GM21526 (cell line): ENCODE measurements around the gene ASCC3.
"Not testable (repeated sequence)": the region's sequence is repeated elsewhere in the genome, so short reads cannot be mapped to it uniquely, and the experiment has no call there.

Experiments used
- ATAC-seq: cut with Tn5 transposase; IDR thresholded peaks from one replicate; pipeline ENCODE4 v1.9.1; 2021; ENCODE audit warnings: moderate library complexity; ENCODE audit not compliant: unreplicated experiment, low FRiP score

ASCC3 gene

DNA sequence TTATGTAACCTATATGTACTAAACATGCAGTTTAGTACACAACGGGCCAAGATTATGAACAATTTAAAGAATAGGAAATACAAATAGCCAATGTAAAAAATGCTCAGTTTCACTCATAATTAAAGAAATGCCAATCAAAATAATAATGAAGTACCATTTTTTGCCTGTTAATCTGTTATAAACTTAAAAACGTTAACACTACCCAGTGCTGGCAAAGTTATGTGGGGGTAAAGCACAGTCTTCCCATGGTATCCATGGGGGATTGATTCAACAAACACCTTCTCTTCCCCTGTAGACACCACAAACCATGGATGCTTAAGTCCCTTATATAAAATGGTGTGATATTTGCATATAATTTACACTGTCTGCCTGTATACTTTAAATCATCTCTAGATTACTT is 211.1 kb downstream of the ASCC3 start:
- ATAC-seq: no peak

DNA sequence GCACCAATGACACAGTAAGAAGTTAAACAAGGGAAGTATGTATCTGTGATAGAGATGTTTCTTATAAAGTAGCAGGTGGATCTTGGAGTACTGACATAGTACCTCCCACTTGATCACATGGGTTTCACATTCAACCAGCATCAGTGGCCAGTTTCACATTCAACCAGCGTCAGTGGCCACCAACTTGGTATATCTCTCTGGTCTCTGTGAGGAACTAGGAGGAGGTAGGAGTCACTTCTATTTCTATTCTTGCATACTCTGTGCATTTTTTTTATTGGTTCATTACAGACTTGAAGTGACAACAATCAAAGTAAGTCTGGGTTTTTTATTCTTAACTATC is 216.1 kb downstream of the ASCC3 start:
- peak; percentile 99 for ATAC-seq

- peak; percentile 45 for ATAC-seq
Observed at GRCh38 chr6:100664274-100665040, 216.7 kb downstream of the ASCC3 start.

DNA sequence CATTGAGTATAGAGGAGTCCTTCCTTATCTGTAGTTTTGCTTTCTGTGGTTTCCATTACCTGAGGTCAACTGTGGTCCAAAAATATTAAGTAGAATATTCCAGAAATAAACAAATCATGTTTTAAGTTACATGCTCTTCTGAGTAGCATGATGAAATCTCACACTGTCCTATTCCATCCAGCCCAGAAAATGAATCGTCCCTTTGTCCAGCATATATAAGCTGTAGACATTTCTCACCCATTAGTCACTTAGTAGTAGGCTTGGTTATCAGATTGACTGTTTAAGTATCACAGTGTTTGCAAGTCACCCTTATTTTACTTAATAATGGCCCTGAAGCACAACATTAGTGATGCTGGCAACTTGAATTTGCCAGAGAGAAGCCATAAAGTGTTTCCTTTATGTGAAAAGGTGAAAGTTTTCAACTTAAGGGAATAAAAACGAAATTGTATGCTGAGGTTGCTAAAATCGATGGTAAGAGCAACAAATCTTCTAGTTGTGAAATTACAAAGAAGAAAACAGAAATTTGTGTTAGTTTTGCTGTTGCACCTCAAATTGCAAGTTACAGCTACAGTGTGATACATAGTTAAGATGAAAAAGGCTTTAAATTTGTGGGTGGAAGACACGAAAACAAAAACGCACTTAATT is 217.8 kb downstream of the ASCC3 start:
- no peak for ATAC-seq

DNA sequence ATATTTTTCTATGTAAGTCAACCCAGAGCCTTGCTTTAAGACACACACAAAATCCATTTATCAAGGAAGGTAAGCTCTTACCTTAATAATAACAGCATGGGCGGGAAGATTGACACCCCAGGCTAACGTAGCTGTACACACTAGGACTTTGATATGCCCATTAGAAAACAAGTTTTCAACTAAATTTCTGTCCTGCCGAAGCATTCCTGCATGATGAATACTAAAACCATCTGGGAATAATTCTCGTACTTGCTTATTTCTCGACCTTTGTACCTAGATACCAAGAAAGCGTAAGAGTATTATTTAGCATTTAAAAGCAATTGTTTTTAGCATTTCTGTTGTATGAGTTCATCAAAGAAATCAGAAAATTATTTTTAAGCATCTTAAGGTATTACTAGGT is 218.9 kb downstream of the ASCC3 start:
- no peak for ATAC-seq

DNA sequence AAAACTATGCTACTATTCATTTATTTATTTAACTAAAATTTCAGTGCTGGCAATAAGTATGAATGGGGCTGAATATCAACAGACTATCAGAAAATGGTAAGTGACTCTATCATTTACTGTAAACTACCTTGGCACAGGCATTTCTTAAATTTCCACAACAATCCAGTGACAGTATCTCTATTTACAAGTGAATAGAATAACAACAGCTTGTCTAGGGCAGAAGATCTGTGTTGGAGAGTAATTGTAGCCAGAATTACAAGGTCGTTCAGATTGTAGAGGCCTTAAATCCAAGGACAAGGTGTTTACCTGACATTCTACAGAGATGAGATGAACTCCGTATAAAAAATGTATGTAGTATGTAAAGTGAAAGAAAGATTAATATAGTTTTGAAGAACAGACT is 222.6 kb downstream of the ASCC3 start:
- no peak for ATAC-seq

- ATAC-seq: peak; percentile 61
Observed at GRCh38 chr6:100657678-100658330, 223.3 kb downstream of the ASCC3 start.

- not testable (repeated sequence) for ATAC-seq
Observed at GRCh38 chr6:100641147-100641546, 240.0 kb downstream of the ASCC3 start.

DNA sequence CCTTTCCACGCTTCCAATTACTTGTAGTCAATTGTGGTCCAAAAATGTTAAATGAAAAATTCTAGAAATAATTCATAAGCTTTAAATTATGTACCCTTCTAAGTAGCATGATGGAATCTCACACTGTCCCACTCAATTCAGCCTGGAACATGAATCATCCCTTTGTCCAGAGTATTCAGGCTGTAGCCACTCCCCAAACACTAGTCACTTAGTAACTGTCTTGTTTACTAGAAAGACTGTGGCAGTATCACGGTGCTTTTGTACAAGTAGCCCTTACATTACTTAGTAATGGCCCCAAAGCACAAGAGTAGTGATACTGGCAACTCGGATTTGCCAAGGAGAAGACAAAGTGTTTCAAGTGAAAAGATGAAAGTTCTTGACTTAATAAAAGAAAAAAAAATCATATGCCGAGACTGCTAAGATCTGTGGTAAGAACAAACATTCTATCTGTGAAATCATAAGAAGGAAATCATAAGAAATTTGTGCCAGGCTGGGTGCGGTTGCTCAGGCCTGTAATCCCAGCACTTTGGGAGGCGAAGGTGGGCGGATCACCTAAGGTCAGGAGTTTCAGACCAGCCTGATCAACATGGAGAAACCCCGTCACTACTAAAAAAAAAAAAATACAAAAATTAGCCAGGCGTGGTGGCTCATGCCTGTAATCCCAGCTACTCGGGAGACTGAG is 247.9 kb downstream of the ASCC3 start:
- no peak for ATAC-seq

GRCh38 chr6:100630536-100630935 is 250.6 kb downstream of the ASCC3 start:
- ATAC-seq: no peak

GRCh38 chr6:100627911-100628758 is 253.0 kb downstream of the ASCC3 start:
- no peak for ATAC-seq

- ATAC-seq: no peak
Observed at GRCh38 chr6:100626721-100627120, 254.4 kb downstream of the ASCC3 start.

DNA sequence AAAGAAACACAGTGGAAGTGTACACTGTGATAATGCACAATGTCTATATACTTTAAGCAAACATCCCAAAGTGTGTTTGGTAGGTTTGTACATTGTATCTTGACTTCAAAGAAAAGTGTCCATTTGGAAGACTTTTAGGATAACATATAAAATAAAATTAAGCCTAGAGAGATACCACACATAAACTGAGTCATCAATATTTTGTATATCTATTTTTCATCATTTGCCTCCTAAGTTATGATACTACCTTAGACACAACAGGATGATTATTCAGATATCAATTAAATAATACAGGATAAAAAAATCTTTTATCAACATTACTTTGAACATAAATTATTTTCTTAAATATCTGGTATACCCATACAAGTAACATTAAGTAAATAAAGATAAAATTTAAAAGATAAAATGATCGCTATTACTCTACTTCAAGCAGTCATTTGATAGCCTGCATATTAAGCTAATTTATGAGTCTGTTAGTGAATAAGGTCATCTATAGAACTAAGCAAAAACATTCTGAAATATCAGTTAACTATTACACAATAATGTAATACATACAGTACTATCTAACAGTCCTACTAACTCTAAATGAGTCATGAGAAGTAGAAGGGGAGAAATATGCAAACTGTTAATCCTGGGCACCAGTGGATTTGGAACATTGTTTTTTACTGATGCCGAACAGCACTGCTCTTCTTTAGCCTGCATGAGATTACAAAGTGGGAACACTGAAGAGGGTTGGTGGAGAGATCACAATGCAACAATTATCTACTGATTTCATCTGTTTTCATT is 258.0 kb downstream of the ASCC3 start:
- ATAC-seq: no peak

GRCh38 chr6:100620085-100620840 is 260.9 kb downstream of the ASCC3 start:
- no peak for ATAC-seq

DNA sequence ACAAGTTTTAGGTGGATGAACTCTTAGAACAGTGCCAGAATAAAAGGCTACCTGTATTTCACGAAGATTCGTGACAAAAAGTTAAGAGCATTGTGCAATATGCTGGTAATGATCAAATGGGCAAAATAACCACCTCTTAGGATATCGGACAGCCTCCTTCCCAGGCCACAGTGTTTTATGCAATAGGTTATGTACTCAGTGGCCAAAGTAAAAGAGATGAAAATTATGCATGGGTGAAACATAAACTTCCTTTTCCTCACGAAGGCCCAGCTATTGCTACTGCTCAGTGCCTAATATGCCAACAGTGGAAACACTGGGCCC is 262.8 kb downstream of the ASCC3 start:
- no peak for ATAC-seq

DNA sequence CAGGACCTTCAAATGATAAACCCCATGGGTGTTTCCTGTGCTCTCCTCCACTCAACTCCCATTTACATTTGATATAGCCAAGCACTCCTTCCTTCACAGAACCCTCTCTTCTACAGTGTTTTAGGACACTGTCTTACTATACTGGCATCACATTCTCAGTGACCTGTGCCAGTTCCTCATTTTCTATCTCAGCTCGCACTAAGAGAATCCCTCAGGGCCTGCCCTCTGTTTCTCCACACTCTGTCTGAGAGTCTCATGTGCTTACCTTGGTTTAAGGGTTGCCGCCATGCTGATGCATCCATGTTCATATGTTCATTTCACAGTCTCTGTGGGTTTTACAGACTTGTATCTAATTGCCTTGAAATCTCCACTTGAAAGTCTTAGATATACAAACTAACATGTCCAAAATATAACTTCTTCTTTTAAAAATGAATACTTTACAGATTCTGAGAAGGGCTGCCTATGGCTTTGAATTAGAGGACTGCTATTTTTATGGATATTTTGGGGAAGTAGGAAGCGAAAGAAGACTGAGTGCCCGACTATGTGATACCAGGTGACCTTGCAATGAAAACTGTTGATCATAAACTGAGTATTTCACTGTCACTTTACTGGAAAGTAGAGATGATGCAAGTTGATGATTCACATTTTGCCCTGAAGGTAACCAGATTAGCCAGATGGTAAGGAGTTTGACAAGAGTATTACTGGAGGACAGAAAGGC is 263.3 kb downstream of the ASCC3 start:
- peak; percentile 60 for ATAC-seq

- no peak for ATAC-seq
Observed at GRCh38 chr6:100614933-100615332, 266.2 kb downstream of the ASCC3 start.

DNA sequence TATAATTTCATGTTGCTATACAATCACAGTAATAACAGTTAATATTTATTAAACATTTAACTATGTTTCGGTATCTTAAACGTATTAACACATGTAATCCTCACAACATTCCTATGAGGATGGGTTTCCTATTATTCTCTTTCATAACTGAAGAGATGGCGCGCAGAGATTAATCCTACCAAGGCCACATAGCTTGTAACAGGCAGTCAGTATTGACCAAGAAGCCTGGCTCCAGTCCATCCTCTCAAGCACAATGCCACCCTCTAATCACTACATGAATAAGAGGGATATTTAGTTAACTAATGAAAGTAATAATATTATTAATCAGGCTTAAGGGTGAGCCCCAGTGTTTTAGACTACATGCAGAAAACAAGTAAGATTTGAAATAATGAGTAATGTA is 266.7 kb downstream of the ASCC3 start:
- ATAC-seq: no peak
